ENCODE results near the gene UXT. TPM values are rescaled to one million over a fixed set of nuclear protein-coding genes. Genes with fewer than 3 reads are reported as not detected.

Gene UXT
- total RNA-seq, 1 experiment from 2014 or later = 68.6 TPM

DNA sequence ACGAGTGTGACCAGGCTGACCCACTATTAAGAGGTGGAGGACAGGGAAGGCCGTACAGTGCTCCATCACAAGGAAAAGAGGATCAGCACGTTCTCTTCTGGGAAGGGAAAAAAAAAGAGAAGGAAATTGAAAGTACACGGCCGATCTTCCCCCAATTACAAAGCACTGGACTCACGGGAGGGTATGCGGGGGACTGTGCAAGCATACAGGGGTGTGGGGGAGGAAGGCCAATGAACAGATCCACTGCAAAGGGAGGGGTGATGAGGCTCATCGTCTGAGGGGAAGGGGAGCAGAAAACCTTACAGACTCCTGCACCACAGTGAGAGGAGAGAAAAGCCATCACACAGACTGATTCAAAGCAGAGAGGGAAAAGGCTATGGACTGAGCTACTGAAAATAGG is 9.7 kb downstream of the UXT start:
- H3K4me1 Mint-ChIP-seq = peaks cover 26% of the 10 kb centered on the region
- no peak for DNase-seq (ENCODE audit: low spot score)
- ChIA-PET CTCF (no interaction called here), POLR2A (no interaction called here)
- H3K36me3 Mint-ChIP-seq = peaks cover 13% of the 10 kb centered on the region
- no peak for ATAC-seq
- H3K27me3 Mint-ChIP-seq (ENCODE audit: low read depth) = no peaks in the 10 kb centered on the region
- no peak overlapping the region; the same call in 1 of the 2 replicates for H3K27ac Mint-ChIP-seq
- no peaks in the 10 kb centered on the region for H3K9me3 Mint-ChIP-seq
- TF ChIP-seq, protein P1, sequence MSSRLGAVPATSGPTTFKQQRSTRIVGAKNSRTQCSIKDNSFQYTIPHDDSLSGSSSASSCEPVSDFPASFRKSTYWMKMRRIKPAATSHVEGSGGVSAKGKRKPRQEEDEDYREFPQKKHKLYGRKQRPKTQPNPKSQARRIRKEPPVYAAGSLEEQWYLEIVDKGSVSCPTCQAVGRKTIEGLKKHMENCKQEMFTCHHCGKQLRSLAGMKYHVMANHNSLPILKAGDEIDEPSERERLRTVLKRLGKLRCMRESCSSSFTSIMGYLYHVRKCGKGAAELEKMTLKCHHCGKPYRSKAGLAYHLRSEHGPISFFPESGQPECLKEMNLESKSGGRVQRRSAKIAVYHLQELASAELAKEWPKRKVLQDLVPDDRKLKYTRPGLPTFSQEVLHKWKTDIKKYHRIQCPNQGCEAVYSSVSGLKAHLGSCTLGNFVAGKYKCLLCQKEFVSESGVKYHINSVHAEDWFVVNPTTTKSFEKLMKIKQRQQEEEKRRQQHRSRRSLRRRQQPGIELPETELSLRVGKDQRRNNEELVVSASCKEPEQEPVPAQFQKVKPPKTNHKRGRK (CRISPR knock-in tag; IDR thresholded peaks at IDR 0.05; ENCODE audit: borderline replicate concordance) = no peak
- TF ChIP-seq, protein P2, sequence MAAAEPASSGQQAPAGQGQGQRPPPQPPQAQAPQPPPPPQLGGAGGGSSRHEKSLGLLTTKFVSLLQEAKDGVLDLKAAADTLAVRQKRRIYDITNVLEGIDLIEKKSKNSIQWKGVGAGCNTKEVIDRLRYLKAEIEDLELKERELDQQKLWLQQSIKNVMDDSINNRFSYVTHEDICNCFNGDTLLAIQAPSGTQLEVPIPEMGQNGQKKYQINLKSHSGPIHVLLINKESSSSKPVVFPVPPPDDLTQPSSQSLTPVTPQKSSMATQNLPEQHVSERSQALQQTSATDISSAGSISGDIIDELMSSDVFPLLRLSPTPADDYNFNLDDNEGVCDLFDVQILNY (CRISPR knock-in tag; IDR thresholded peaks at IDR 0.05) = no peak
- TF ChIP-seq TEAD4 (CRISPR knock-in tag; IDR thresholded peaks at IDR 0.05) (no peak), ZNF671 (CRISPR knock-in tag; IDR thresholded peaks at IDR 0.05) (no peak), ESRRA (CRISPR knock-in tag; IDR thresholded peaks at IDR 0.05; ENCODE audit: borderline replicate concordance) (no peak), ELF4 (CRISPR knock-in tag; IDR thresholded peaks at IDR 0.05; ENCODE audit: low read depth) (no peak), ZNF232 (CRISPR knock-in tag; IDR thresholded peaks at IDR 0.05) (no peak)
- TF ChIP-seq, protein P3, sequence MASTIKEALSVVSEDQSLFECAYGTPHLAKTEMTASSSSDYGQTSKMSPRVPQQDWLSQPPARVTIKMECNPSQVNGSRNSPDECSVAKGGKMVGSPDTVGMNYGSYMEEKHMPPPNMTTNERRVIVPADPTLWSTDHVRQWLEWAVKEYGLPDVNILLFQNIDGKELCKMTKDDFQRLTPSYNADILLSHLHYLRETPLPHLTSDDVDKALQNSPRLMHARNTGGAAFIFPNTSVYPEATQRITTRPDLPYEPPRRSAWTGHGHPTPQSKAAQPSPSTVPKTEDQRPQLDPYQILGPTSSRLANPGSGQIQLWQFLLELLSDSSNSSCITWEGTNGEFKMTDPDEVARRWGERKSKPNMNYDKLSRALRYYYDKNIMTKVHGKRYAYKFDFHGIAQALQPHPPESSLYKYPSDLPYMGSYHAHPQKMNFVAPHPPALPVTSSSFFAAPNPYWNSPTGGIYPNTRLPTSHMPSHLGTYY (CRISPR knock-in tag; IDR thresholded peaks at IDR 0.05) = no peak
- TF ChIP-seq, protein P4, sequence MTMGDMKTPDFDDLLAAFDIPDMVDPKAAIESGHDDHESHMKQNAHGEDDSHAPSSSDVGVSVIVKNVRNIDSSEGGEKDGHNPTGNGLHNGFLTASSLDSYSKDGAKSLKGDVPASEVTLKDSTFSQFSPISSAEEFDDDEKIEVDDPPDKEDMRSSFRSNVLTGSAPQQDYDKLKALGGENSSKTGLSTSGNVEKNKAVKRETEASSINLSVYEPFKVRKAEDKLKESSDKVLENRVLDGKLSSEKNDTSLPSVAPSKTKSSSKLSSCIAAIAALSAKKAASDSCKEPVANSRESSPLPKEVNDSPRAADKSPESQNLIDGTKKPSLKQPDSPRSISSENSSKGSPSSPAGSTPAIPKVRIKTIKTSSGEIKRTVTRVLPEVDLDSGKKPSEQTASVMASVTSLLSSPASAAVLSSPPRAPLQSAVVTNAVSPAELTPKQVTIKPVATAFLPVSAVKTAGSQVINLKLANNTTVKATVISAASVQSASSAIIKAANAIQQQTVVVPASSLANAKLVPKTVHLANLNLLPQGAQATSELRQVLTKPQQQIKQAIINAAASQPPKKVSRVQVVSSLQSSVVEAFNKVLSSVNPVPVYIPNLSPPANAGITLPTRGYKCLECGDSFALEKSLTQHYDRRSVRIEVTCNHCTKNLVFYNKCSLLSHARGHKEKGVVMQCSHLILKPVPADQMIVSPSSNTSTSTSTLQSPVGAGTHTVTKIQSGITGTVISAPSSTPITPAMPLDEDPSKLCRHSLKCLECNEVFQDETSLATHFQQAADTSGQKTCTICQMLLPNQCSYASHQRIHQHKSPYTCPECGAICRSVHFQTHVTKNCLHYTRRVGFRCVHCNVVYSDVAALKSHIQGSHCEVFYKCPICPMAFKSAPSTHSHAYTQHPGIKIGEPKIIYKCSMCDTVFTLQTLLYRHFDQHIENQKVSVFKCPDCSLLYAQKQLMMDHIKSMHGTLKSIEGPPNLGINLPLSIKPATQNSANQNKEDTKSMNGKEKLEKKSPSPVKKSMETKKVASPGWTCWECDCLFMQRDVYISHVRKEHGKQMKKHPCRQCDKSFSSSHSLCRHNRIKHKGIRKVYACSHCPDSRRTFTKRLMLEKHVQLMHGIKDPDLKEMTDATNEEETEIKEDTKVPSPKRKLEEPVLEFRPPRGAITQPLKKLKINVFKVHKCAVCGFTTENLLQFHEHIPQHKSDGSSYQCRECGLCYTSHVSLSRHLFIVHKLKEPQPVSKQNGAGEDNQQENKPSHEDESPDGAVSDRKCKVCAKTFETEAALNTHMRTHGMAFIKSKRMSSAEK (CRISPR knock-in tag; IDR thresholded peaks at IDR 0.05; ENCODE audit: borderline replicate concordance) = no peak
- TF ChIP-seq, protein P5, sequence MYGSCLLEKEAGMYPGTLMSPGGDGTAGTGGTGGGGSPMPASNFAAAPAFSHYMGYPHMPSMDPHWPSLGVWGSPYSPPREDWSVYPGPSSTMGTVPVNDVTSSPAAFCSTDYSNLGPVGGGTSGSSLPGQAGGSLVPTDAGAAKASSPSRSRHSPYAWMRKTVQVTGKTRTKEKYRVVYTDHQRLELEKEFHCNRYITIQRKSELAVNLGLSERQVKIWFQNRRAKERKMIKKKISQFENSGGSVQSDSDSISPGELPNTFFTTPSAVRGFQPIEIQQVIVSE (CRISPR knock-in tag; IDR thresholded peaks at IDR 0.05; ENCODE audit: borderline replicate concordance) = no peak
- H3K4me3 Mint-ChIP-seq = peak overlapping the region; percentile 80

DNA sequence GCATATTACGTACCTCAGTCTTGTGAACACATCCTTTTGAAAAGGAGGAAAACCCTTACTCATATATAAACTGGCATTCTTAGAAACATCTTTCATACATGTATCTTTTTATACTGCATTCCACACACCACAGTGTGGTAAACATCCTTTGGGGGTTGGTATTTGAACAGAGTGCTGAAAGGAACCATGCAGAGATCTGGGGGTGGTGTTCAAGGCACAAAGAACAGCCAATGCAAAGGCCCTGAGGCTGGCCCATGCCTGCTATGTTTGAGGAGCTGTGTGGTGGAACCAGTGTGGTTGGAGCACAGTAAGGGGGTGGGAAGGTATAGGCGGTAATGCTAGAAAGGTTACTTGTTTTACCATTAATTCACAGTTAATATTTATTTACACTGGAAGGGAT is 10.6 kb downstream of the UXT start:
- ChIA-PET POLR2A (no interaction called here), CTCF (no interaction called here)
- Mint-ChIP-seq H3K27ac (no peak overlapping the region), H3K36me3 (peaks cover 8% of the 10 kb centered on the region), H3K27me3 (ENCODE audit: low read depth) (no peaks in the 10 kb centered on the region), H3K4me1 (peaks cover 26% of the 10 kb centered on the region), H3K4me3 (peak overlapping the region; percentile 39), H3K9me3 (no peaks in the 10 kb centered on the region)
- no peak for ATAC-seq
- no peak for TF ChIP-seq ZNF138 (CRISPR knock-in tag; conservative IDR thresholded peaks at IDR 0.05)
- no peak for TF ChIP-seq ELF4 (CRISPR knock-in tag; IDR thresholded peaks at IDR 0.05; ENCODE audit: low read depth)
- no peak for TF ChIP-seq TP53 (CRISPR knock-in tag; IDR thresholded peaks at IDR 0.05)
- DNase-seq (ENCODE audit: low spot score) = no peak

DNA sequence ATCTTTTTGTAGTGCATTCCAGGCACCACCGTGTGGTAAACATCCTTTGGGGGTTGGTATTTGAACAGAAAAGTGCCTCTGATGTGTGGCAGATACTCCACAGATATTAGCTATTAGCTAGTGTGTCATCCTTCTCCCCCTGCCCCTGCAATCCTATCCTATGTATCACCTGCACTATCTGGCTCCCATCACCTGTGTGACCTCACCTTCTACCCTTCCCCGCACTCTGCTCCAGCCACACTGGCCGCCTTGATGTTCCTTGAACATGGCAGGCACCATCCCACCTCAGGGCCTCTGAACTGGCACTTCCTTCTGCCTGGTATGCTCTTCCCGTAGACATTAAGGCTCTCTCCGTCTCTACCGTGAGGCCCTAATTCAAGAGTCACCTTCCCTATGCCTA is 12.3 kb downstream of the UXT start:
- ATAC-seq (no peak), DNase-seq (ENCODE audit: low spot score) (no peak)
- Mint-ChIP-seq H3K4me3 (no peak overlapping the region), H3K27me3 (ENCODE audit: low read depth) (no peaks in the 10 kb centered on the region), H3K4me1 (peaks cover 21% of the 10 kb centered on the region), H3K27ac (peak overlapping the region; percentile 57; the same call in 1 of the 2 replicates), H3K9me3 (no peaks in the 10 kb centered on the region), H3K36me3 (peaks cover 6% of the 10 kb centered on the region)
- POLR2A ChIA-PET = no interaction called here
- CTCF ChIA-PET = no interaction called here
- no peak for TF ChIP-seq SMAD4 (CRISPR knock-in tag; IDR thresholded peaks at IDR 0.05)
- TF ChIP-seq SOX15 (CRISPR knock-in tag; IDR thresholded peaks at IDR 0.05) = no peak
- no peak for TF ChIP-seq PRRX2 (CRISPR knock-in tag; IDR thresholded peaks at IDR 0.05)
- TF ChIP-seq, protein P3 (CRISPR knock-in tag; IDR thresholded peaks at IDR 0.05) = no peak
- TF ChIP-seq MYBL2 (CRISPR knock-in tag; IDR thresholded peaks at IDR 0.05) = no peak
- TF ChIP-seq CREM (CRISPR knock-in tag; IDR thresholded peaks at IDR 0.05) = no peak
- no peak for TF ChIP-seq ZNF317 (CRISPR knock-in tag; IDR thresholded peaks at IDR 0.05; ENCODE audit: borderline replicate concordance, low read depth)
- TF ChIP-seq, protein P6, sequence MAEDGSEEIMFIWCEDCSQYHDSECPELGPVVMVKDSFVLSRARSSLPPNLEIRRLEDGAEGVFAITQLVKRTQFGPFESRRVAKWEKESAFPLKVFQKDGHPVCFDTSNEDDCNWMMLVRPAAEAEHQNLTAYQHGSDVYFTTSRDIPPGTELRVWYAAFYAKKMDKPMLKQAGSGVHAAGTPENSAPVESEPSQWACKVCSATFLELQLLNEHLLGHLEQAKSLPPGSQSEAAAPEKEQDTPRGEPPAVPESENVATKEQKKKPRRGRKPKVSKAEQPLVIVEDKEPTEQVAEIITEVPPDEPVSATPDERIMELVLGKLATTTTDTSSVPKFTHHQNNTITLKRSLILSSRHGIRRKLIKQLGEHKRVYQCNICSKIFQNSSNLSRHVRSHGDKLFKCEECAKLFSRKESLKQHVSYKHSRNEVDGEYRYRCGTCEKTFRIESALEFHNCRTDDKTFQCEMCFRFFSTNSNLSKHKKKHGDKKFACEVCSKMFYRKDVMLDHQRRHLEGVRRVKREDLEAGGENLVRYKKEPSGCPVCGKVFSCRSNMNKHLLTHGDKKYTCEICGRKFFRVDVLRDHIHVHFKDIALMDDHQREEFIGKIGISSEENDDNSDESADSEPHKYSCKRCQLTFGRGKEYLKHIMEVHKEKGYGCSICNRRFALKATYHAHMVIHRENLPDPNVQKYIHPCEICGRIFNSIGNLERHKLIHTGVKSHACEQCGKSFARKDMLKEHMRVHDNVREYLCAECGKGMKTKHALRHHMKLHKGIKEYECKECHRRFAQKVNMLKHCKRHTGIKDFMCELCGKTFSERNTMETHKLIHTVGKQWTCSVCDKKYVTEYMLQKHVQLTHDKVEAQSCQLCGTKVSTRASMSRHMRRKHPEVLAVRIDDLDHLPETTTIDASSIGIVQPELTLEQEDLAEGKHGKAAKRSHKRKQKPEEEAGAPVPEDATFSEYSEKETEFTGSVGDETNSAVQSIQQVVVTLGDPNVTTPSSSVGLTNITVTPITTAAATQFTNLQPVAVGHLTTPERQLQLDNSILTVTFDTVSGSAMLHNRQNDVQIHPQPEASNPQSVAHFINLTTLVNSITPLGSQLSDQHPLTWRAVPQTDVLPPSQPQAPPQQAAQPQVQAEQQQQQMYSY (CRISPR knock-in tag; IDR thresholded peaks at IDR 0.05) = no peak

Measured in WTC11 (cell line).